HepG2 (cell line): ENCODE data around the gene GSK3A. TPM values are rescaled to one million over a fixed set of nuclear protein-coding genes. Genes with fewer than 3 reads are reported as not detected.

Experiments used
- ATF4 ChIP-seq, 2 experiments: fragments of 450-650 bp in 1 of 2; sonication (generic) in 1 of 2; formaldehyde crosslinking; IDR thresholded peaks; 2 replicates each; pipeline versions ENCODE4 v1.5.0 to v1.8.0; 2020 to 2022; ENCODE audit warnings: mild to moderate bottlenecking in 1 of 2, missing genetic modification reagents in 1 of 2
- HINFP ChIP-seq: sonication (generic); formaldehyde crosslinking; IDR thresholded peaks from 2 replicates; pipeline ENCODE4 v1.4.0; 2020; ENCODE audit warnings: low read depth, mild to moderate bottlenecking, missing genetic modification reagents
- KDM2A ChIP-seq: sonication (generic); formaldehyde crosslinking; IDR thresholded peaks from 2 replicates; pipeline ENCODE4 v1.4.0; 2020; ENCODE audit warnings: low read depth, missing genetic modification reagents, borderline replicate concordance
- MAF1 ChIP-seq: sonication (generic); formaldehyde crosslinking; IDR thresholded peaks from 2 replicates; pipeline ENCODE4 v1.5.0; 2020; ENCODE audit warnings: missing genetic modification reagents, borderline replicate concordance
- MED13 ChIP-seq: sonication (generic); formaldehyde crosslinking; IDR thresholded peaks from 2 replicates; pipeline ENCODE4 v1.5.0; 2020; ENCODE audit warnings: missing genetic modification reagents
- MXI1 ChIP-seq: IDR thresholded peaks from 3 replicates; pipeline ENCODE4 v1.6.1; 2012; ENCODE audit warnings: low read depth, low read length, inconsistent platforms, borderline replicate concordance
- PPARG ChIP-seq: conservative IDR thresholded peaks from 2 replicates; pipeline ENCODE4 v1.6.1; 2016; ENCODE audit warnings: missing biosample characterization, missing genetic modification reagents
- SAP130 ChIP-seq: IDR thresholded peaks from 2 replicates; pipeline ENCODE4 v1.6.1; 2016; ENCODE audit warnings: low read depth
- ZFP91 ChIP-seq: sonication (generic); formaldehyde crosslinking; IDR thresholded peaks from 2 replicates; pipeline ENCODE4 v1.9.0; 2022; ENCODE audit warnings: missing genetic modification reagents, mild to moderate bottlenecking, borderline replicate concordance
- ZNF17 ChIP-seq: sonication (generic); formaldehyde crosslinking; IDR thresholded peaks from 2 replicates; pipeline ENCODE4 v1.5.0; 2020; ENCODE audit warnings: mild to moderate bottlenecking, missing genetic modification reagents
- ZNF264 ChIP-seq: sonication (generic); formaldehyde crosslinking; IDR thresholded peaks from 2 replicates; pipeline ENCODE4 v1.4.0; 2020; ENCODE audit warnings: missing genetic modification reagents
- ZNF280D ChIP-seq: sonication (generic); formaldehyde crosslinking; IDR thresholded peaks from 2 replicates; pipeline ENCODE4 v1.5.1; 2020; ENCODE audit warnings: mild to moderate bottlenecking, missing genetic modification reagents
- ZNF460 ChIP-seq: sonication (generic); formaldehyde crosslinking; IDR thresholded peaks from 2 replicates; pipeline ENCODE4 v1.5.1; 2020; ENCODE audit warnings: missing genetic modification reagents, mild to moderate bottlenecking, borderline replicate concordance
- ZNF558 ChIP-seq: sonication (generic); formaldehyde crosslinking; IDR thresholded peaks from 2 replicates; pipeline ENCODE4 v1.9.0; 2022; ENCODE audit warnings: mild to moderate bottlenecking, missing genetic modification reagents, borderline replicate concordance
- ZNF83 ChIP-seq: sonication (generic); formaldehyde crosslinking; IDR thresholded peaks from 2 replicates; pipeline ENCODE4 v1.4.0; 2020; ENCODE audit warnings: missing genetic modification reagents, mild to moderate bottlenecking, borderline replicate concordance
- polyA plus RNA-seq, 8 experiments: library from polyadenylated mRNA; depleted of rRNA in 3 of 8; stranded (reverse) in 7 of 8; unstranded in 1 of 8; fragments of >200 nt; fragmentation: Illumina TruSeq in 4 of 8; extraction: Trizol in 4 of 8; gene quantifications; 2 replicates each; pipeline versions ENCODE4 v1.2.1 to v1.2.3, GENCODE V29; 2011 to 2016; ENCODE audit warnings: low read depth in 4 of 8, missing spikeins in 1 of 8, mixed read lengths in 1 of 8; ENCODE audit not compliant: insufficient read depth in 1 of 8
- total RNA-seq, 5 experiments: library from RNA; depleted of rRNA; stranded (reverse); fragments of >200 nt; fragmentation: Illumina TruSeq; extraction: Trizol; gene quantifications; 2 replicates each; pipeline ENCODE4 v1.2.3, GENCODE V29; 2016; ENCODE audit warnings: low read depth in 1 of 5
- TF ChIP-seq, protein P1 (sequence below), 2 experiments: sonication (generic) in 1 of 2; formaldehyde crosslinking in 1 of 2; IDR thresholded peaks; 2 replicates each; pipeline versions ENCODE4 v1.5.1 to v1.6.1; 2011 to 2020; ENCODE audit warnings: borderline replicate concordance in 1 of 2, low read depth in 1 of 2, low read length in 1 of 2, mild to moderate bottlenecking in 1 of 2, missing genetic modification reagents in 1 of 2, moderate library complexity in 1 of 2

Gene GSK3A
- total and polyA plus RNA-seq, 2 of the 13 experiments (the other 11 are each of a cell fraction or from before 2014, with no cell fraction given) = 16.9 to 52.5 TPM

DNA sequence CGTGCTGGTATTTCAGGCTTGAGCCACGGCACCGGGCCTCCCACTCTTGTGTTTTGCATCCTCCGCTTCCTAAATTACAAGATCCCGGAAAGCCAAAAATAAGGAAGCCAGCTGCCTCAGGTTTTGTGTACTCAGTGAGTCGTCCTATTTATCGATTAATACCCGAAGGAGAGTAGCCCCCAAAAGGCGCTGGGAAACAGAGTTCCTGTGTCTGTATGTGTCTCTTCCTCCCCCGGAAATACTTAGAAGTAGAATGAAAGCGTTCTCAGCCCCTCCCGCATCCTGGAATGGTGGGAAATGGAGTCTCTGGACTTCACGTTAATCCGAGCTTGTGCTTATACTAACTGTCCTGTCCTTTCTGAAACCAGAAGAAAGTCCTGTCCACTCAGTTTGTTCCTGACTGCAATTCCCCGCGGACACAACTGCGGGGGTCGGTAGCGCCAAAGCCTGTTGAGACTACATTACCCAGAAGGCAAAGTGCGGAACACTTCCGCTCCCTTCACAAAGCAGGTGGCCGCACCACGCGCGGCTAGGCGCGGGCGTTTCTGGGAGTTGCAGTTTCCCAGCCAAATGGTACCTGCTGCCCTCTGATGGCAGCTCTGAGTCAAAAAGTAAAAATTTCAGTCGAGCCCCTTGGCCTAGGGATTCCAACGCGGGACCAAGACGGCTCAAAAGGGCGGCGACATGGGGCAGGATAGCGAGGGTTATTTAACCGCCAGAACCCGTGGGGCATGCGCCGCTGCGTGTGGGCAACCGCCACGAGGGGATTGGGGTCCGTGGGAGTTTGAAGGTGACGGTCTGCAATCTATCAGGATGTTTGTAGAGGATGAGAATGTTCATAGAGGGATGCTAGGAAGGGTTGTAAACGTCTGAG is 2.2 kb upstream of the GSK3A start (continued):
- TF ChIP-seq ZNF280D (CRISPR knock-in tag) (no peak), ZFP91 (CRISPR knock-in tag) (peak; percentile 51; the same call in 1 of the 2 replicates), KDM2A (CRISPR knock-in tag) (peak; percentile 83; the same call in 1 of the 2 replicates), SAP130 (CRISPR knock-in tag) (peak; percentile 86), ZNF558 (no peak), ZNF264 (no peak), ZNF460 (CRISPR knock-in tag) (no peak), ZNF83 (CRISPR knock-in tag) (no peak), ATF4 (CRISPR knock-in tag; IDR thresholded peaks at IDR 0.05) (0 out of 4 replicates have a peak, but pooled peaks of 1 of the 2 experiments have one; percentile 24), MXI1 (peak; percentile 91; the same call in 2 of the 3 replicates), MED13 (CRISPR knock-in tag) (no peak), ZNF17 (no peak), MAF1 (CRISPR knock-in tag) (no peak), PPARG (CRISPR knock-in tag) (no peak), HINFP (CRISPR knock-in tag) (0 out of 2 replicates have a peak, but pooled peaks have one; percentile 44)
- TF ChIP-seq, protein P1, sequence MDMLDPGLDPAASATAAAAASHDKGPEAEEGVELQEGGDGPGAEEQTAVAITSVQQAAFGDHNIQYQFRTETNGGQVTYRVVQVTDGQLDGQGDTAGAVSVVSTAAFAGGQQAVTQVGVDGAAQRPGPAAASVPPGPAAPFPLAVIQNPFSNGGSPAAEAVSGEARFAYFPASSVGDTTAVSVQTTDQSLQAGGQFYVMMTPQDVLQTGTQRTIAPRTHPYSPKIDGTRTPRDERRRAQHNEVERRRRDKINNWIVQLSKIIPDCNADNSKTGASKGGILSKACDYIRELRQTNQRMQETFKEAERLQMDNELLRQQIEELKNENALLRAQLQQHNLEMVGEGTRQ (IDR thresholded peaks at IDR 0.05; ENCODE audit: low read depth, low read length) = peak; percentile 57
- TF ChIP-seq, protein P1 (CRISPR knock-in tag; IDR thresholded peaks at IDR 0.05; ENCODE audit: borderline replicate concordance) = peak; percentile 68; the same call in 1 of the 2 replicates
